Heart right ventricle (tissue), 16 donors: ENCODE data around the gene PLD2. TPM values are rescaled to one million over a fixed set of nuclear protein-coding genes. Genes with fewer than 3 reads are reported as not detected.

Experiments used
- ATAC-seq, 8 donors: fragments of 200-7000 bp; cut with Tn5 transposase; one replicate each; pipeline ENCODE4 v1.9.1; 2020; ENCODE audit warnings: mild to moderate bottlenecking in 8 of 8, moderate library complexity in 8 of 8, moderate number of reproducible peaks in 1 of 8
- DNase-seq, 2 donors: peaks; one replicate each; pipeline ENCODE4 v3.0.0-alpha.2; 2020
- H3K27ac ChIP-seq, 10 donors: fragments of 200-600 bp; sonication (generic) in 2 of 10; one replicate each; pipeline versions ENCODE4 v1.5.0 to v1.8.0; 2020 to 2022; ENCODE audit warnings: mild to moderate bottlenecking in 3 of 10
- H3K27me3 ChIP-seq, 7 donors: fragments of 200-600 bp; one replicate each; pipeline ENCODE4 v1.8.0; 2021 to 2022; ENCODE audit warnings: mild to moderate bottlenecking in 2 of 7
- H3K36me3 ChIP-seq, 9 donors: fragments of 200-600 bp; sonication (generic) in 1 of 9; one replicate each; pipeline versions ENCODE4 v1.5.0 to v1.8.0; 2020 to 2022; ENCODE audit warnings: mild to moderate bottlenecking in 2 of 9
- H3K4me1 ChIP-seq, 9 donors: fragments of 200-600 bp; sonication (generic) in 1 of 9; one replicate each; pipeline versions ENCODE4 v1.5.0 to v1.8.0; 2020 to 2022; ENCODE audit warnings: mild to moderate bottlenecking in 4 of 9
- H3K4me3 ChIP-seq, 10 donors: fragments of 200-600 bp; sonication (generic) in 2 of 10; one replicate each; pipeline versions ENCODE4 v1.5.0 to v1.8.0; 2020 to 2022; ENCODE audit warnings: mild to moderate bottlenecking in 7 of 10, moderate library complexity in 2 of 10
- H3K9me3 ChIP-seq, 11 donors: fragments of 200-600 bp in 10 of 11; sonication (generic) in 2 of 11; one replicate each; pipeline versions ENCODE4 v1.5.0 to v1.8.0; 2013 to 2022; ENCODE audit warnings: mild to moderate bottlenecking in 2 of 11, control low read depth in 1 of 11, moderate library complexity in 1 of 11
- CTCF ChIP-seq, 9 donors: fragments of 200-600 bp; sonication (generic) in 2 of 9; IDR thresholded peaks; one replicate each; pipeline versions ENCODE4 v1.5.0 to v1.8.0; 2021 to 2022; ENCODE audit warnings: antibody characterized with exemption in 9 of 9, mild to moderate bottlenecking in 5 of 9, moderate library complexity in 1 of 9
- WGBS, 2 donors: extraction: QIAGEN DNeasy Blood & Tissue Kit; methylation state at CpG; one replicate each; pipeline ENCODE4 v1.1.7; 2013; ENCODE audit warnings: inconsistent platforms in 1 of 2; 5-methylcytosine and 5-hydroxymethylcytosine counted together
- intact Hi-C, 10 donors: fragments of 100-400 bp; cut with DNase I; formaldehyde crosslinking; loops; one replicate each; pipeline versions ENCODE4 v1.11.1 to v1.14.2; 2022
- long read RNA-seq, 3 donors: library from polyadenylated mRNA; unstranded; transcript quantifications; one replicate each; pipeline ENCODE4 v2.0.0, GENCODE V29; 2020 to 2021
- polyA plus RNA-seq, 2 donors: library from polyadenylated mRNA; stranded (reverse); fragments of 200-250 nt; gene quantifications; one replicate each; pipeline ENCODE4 v1.2.3, GENCODE V29; 2013
- total RNA-seq, 10 donors: library from RNA; stranded (reverse); fragmentation: NEBNext Ultra II Directional in 3 of 10; extraction: Animal tissue kit (Norgen Biotek cat#: 25700) in 3 of 10; gene quantifications; one replicate each; pipeline versions ENCODE4 v1.2.1 to v1.2.4, GENCODE V29; 2021 to 2023
- donor health status: Arrhythmogenic right ventricular cardiomyopathy.
- donor health status: ischemic (EF 13 %, LVEDD 7.1; RV severe dilation, severe dysfunction).
- donor health status: healthy with polysubstance abuse.
- donor health status: DM: no; HTN: yes; CAD: no.
- donor health status: DM: no; HTN: no; CAD: no.
- donor health status: ischemic (EF 25% LVEDD 6.9; RV normal size, moderate dysfunction).
- donor health status: ischemic (EF 25% LVEDD 5.7; RV mildly dilated, moderate dysfunction).
- donor health status: healthy.
- donor health status: DM: yes; HTN: yes; CAD: no.
- donor health status: Ischemic cardiomyopathy.
- donor health status: ischemic (EF 35%, LVEDD 5.7; RV mildly dilated, moderate dysfunction).
- donor health status: nonischemic (EF 11% LVEDD 7.7; RV severe dilation, severe dysfunction).
- donor health status: DM: yes; HTN: yes; CAD: no.
- donor health status: PGD.
- donor health status: ischemic (EF 29% LVEDD 5.4; RV normal size, mild dysfunction).
- donor health status: nonischemic (EF 23%, LVEDD 6.1; RV moderate dilation, normal function).

PLD2 gene
- 10 to 100 TPM in 6 of 10 donors, 1 to 10 TPM in 4; 6.4 to 18.6 (median 10.4) TPM for total RNA-seq
- polyA plus RNA-seq, result 10 to 100 TPM in 1 of 2 donors, 1 to 10 TPM in 1; 5.6 to 20.7 TPM
- long read RNA-seq, donor 1, transcript PLD2-201 (25 exons, 3,503 nt), result major isoform, 6 of 24 reads
- long read RNA-seq, donor 1, partial matches to known transcripts, result 6 of 24 reads
- long read RNA-seq, donor 1, other reads (novel, unspliced or antisense), result 10 of 24 reads
- long read RNA-seq, donor 2, transcript PLD2-201 (25 exons, 3,503 nt), result major isoform, 5 of 19 reads
- long read RNA-seq, donor 2, partial matches to known transcripts, result 7 of 19 reads
- long read RNA-seq, donor 2, other reads (novel, unspliced or antisense), result 6 of 19 reads
- long read RNA-seq, donor 3, partial matches to known transcripts, result 1 of 13 reads
- long read RNA-seq, donor 3, other reads (novel, unspliced or antisense), result 9 of 13 reads

DNA sequence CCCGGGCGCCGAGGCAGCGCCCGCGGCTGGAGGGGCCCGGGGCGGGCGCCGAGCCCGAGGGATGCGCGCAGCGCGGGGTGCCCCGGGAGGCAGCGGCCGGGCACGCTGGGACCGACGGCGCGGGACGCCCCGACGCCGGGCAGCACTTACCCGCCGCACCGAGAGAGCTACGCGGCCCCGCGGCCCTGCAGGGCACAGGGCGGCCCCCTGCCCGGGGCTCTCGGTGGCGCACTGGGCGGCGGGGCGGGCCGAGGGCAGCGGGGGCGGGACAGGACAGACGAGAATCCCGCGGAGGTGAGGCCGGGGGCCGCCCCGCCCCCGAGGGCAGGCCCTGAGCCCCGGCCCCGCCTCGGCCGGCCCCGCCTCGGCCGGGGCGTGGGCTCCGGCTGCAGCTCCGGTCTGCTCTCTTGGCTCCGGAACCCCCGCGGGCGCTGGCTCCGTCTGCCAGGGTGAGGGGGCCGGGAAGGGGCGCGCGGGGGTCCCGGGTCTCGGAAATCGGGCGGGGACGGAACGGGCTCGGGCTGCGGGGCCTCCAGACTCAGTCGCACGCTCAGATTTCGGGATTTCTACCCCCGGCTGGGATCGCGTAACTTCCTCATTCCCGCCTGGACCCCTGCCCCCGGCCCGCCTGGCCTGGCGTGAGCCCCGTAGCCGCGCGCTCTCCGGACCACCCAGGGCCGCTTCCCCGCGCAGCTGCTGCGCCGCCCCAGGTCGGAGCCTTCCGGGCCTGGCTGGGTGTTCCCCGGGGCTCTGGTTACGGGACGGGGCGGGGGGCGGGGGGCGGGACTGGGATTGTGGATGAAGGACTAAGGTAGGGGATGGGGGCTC lies at the start of gene PLD2:
Gene PLD2, plus strand, starts transcription at position 376 of the 828 bp plus-strand sequence. CDS start 621 bp downstream, outside the sequence.
- Histone ChIP-seq H3K4me1 (peaks cover 7 to 26% (median 18%) of the 10 kb centered on the region in 9 donors), H3K4me3 (peak within 1 kb of the TSS; percentile 46 to 99 (median 88)), H3K27ac (peak within 1 kb of the TSS; percentile 4 to 94 (median 89)), H3K36me3 (peaks cover 0 to 28% (median 0%) of the 10 kb centered on the region in 9 donors), H3K9me3 (no peaks in the 10 kb centered on the region), H3K27me3 (no peaks in the 10 kb centered on the region)
- DNase-seq, result peak; percentile 87 to 89
- TF ChIP-seq CTCF (IDR thresholded peaks at IDR 0.05), result no peak
- peak; percentile 97 to 99 (median 97) for ATAC-seq
- intact Hi-C loops, result loop anchor here in 1 of 10 donors (5.0 kb wide), 1 partner anchor 70 kb away; no protein-coding TSS in a partner anchor
- WGBS, 2 donors, result 0 to 1% methylated on average over 75 to 106 of the region's 106 CpGs

DNA sequence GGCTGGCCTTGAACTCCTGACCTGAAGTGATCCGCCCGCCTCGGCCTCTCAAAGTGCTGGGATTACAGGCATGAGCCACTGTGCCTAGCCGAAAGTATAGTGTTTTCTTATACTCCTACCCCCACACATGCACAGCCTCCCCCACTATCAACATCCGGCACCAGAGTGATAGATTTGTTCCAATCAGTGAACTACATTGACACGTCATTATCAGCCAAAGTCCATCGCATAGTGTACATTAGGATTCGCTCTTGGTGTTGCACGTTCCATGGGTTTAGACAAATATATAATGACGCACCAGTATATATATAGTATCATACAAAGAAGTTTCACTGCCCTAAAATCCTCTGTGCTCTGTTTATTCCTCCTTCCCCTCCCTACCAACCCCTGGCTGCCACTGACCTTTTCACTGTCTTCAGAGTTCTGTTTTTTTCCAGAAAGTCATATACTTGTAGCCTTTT lies 47.1 kb upstream of the PLD2 start:
- peaks cover 0 to 10% (median 0%) of the 10 kb centered on the region in 9 donors for H3K4me1 ChIP-seq
- peak overlapping the region in 3 of 10 donors; percentile 28 to 73 (median 44) for H3K27ac ChIP-seq
- TF ChIP-seq CTCF (IDR thresholded peaks at IDR 0.05), result no peak
- no peaks in the 10 kb centered on the region for H3K36me3 ChIP-seq
- WGBS, 2 donors, result 67 to 70% methylated on average over 10 of the region's 10 CpGs
- peaks cover 0 to 24% (median 17%) of the 10 kb centered on the region in 7 donors for H3K27me3 ChIP-seq
- no peaks in the 10 kb centered on the region for H3K9me3 ChIP-seq
- H3K4me3 ChIP-seq, result no peak overlapping the region
- ATAC-seq (peak in 7 of 8 donors; percentile 42 to 81 (median 69)), DNase-seq (no peak)
- intact Hi-C loops, result no loop called here

DNA sequence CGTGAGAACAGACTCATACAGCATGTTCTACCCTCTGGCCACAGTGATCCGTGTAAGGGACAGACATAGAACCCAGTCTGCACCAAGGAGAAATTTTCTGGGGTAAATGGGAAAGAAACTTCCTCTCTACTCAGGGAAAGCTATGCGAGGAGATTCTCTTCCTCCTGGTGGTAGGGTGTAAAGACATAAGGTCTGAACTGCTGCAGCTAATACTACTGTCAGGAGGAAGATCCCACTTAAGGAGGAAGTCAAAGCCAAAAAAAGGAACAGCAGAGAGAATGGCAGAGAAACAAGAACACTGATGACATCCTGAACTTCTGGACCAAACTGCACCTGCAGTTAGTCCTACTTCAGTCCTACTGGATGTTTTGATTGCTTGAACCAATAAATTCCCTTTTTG lies 42.4 kb upstream of the PLD2 start:
- Histone ChIP-seq H3K4me3 (no peak overlapping the region), H3K9me3 (no peaks in the 10 kb centered on the region), H3K36me3 (no peaks in the 10 kb centered on the region), H3K4me1 (peaks cover 0 to 33% (median 0%) of the 10 kb centered on the region in 9 donors), H3K27ac (peak overlapping the region in 4 of 10 donors; percentile 30 to 89 (median 48)), H3K27me3 (peaks cover 0 to 10% (median 0%) of the 10 kb centered on the region in 7 donors)
- intact Hi-C loops, result no loop called here
- no peak for TF ChIP-seq CTCF (IDR thresholded peaks at IDR 0.05)
- 73 to 77% methylated on average over 3 of the region's 3 CpGs for WGBS, 2 donors
- ATAC-seq (peak in 6 of 8 donors; percentile 26 to 70 (median 58)), DNase-seq (no peak)

GRCh38 chr17:4766201-4766600 lies 40.8 kb upstream of the PLD2 start:
- H3K4me3 ChIP-seq, result no peak overlapping the region
- peaks cover 0 to 40% (median 0%) of the 10 kb centered on the region in 9 donors for H3K4me1 ChIP-seq
- peak overlapping the region in 5 of 10 donors; percentile 31 to 89 (median 58) for H3K27ac ChIP-seq
- intact Hi-C loops, result no loop called here
- no peaks in the 10 kb centered on the region for H3K36me3 ChIP-seq
- 81 to 90% methylated on average over 3 of the region's 3 CpGs for WGBS, 2 donors
- peaks cover 0 to 3% (median 0%) of the 10 kb centered on the region in 7 donors for H3K27me3 ChIP-seq
- no peak for DNase-seq
- ATAC-seq, result peak in 7 of 8 donors; percentile 26 to 73 (median 38)
- TF ChIP-seq CTCF (IDR thresholded peaks at IDR 0.05), result no peak
- H3K9me3 ChIP-seq, result no peaks in the 10 kb centered on the region
